WTC11 (cell line): Measurements from ENCODE around the gene MARCKS.

Experiments used
- CDX4 ChIP-seq: fragments of 250-450 bp; sonication (Bioruptor Pico); IDR thresholded peaks from 2 replicates; pipeline ENCODE4 v1.9.0; 2021; ENCODE audit warnings: moderate library complexity, mild to moderate bottlenecking, inconsistent platforms, borderline replicate concordance
- CTCF ChIP-seq: fragments of 200-600 bp; IDR thresholded peaks from 2 replicates; pipeline ENCODE4 v1.8.0; 2022; ENCODE audit warnings: antibody characterized with exemption
- FOXK1 ChIP-seq: sonication (generic); formaldehyde crosslinking; IDR thresholded peaks from 2 replicates; pipeline ENCODE4 v1.8.0; 2022; ENCODE audit warnings: mild to moderate bottlenecking, moderate library complexity, missing genetic modification reagents
- JUN ChIP-seq: sonication (generic); formaldehyde crosslinking; IDR thresholded peaks from 2 replicates; pipeline ENCODE4 v1.8.0; 2023; ENCODE audit warnings: mild to moderate bottlenecking, missing genetic modification reagents
- NFYB ChIP-seq: sonication (generic); formaldehyde crosslinking; conservative IDR thresholded peaks from 2 replicates; pipeline ENCODE4 v1.8.0; 2022; ENCODE audit warnings: low read depth, missing genetic modification reagents
- USF1 ChIP-seq: sonication (generic); formaldehyde crosslinking; IDR thresholded peaks from 2 replicates; pipeline ENCODE4 v1.8.0; 2022; ENCODE audit warnings: mild to moderate bottlenecking, missing genetic modification reagents
- TF ChIP-seq, protein P1 (sequence below): sonication (generic); formaldehyde crosslinking; IDR thresholded peaks from 2 replicates; pipeline ENCODE4 v1.8.1; 2022; ENCODE audit warnings: low read depth, mild to moderate bottlenecking, moderate library complexity, missing genetic modification reagents, borderline replicate concordance

GRCh38 chr6:113823916-113824315 lies 33.2 kb upstream of the MARCKS start:
- TF ChIP-seq CTCF (no peak), NFYB (CRISPR knock-in tag) (no peak), JUN (CRISPR knock-in tag) (no peak), FOXK1 (no peak), CDX4 (no peak), USF1 (CRISPR knock-in tag) (no peak)
- TF ChIP-seq, protein P1, sequence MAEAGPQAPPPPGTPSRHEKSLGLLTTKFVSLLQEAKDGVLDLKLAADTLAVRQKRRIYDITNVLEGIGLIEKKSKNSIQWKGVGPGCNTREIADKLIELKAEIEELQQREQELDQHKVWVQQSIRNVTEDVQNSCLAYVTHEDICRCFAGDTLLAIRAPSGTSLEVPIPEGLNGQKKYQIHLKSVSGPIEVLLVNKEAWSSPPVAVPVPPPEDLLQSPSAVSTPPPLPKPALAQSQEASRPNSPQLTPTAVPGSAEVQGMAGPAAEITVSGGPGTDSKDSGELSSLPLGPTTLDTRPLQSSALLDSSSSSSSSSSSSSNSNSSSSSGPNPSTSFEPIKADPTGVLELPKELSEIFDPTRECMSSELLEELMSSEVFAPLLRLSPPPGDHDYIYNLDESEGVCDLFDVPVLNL (CRISPR knock-in tag), result no peak
